ENCODE data around the gene ETFB.

The ETFB gene

DNA sequence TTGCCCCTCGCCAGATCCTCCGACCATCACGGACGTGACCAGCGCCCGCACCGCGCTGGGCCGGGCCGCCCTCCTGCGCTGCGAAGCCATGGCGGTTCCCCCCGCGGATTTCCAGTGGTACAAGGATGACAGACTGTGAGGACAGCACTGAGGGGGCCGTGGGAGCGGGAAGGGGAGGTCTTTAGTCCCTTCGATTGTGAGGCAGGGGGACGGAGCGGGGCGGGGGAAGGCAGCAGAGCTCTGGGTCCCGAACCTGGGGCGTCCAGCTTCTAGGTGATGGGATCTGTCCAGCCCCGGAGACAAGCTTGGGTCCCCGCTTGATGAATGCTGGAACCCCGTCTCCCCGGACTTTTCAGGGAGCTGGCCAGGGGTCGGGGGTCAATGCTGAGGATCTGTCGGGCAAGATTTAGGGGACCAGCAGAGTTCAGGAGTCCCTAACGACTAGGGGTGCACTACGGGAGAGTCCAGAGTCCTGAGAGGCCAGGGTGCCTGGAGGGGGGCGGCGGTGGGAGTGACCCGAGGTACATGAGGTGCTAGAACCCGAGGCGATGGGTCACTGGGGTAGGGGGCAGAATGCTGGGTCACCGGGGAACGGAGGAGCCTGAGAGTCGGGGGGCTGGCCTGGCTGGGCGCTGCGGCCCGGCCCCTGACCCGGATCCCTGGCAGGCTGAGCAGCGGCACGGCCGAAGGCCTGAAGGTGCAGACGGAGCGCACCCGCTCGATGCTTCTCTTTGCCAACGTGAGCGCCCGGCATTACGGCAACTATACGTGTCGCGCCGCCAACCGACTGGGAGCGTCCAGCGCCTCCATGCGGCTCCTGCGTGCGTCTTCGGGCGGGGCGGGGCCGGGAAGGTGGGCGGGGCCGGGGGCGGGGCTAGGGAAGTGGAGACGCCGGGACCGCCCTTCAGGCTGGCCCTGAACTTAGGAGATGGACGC is 38.9 kb downstream of the ETFB start:
- no peak for DNase-seq

DNA sequence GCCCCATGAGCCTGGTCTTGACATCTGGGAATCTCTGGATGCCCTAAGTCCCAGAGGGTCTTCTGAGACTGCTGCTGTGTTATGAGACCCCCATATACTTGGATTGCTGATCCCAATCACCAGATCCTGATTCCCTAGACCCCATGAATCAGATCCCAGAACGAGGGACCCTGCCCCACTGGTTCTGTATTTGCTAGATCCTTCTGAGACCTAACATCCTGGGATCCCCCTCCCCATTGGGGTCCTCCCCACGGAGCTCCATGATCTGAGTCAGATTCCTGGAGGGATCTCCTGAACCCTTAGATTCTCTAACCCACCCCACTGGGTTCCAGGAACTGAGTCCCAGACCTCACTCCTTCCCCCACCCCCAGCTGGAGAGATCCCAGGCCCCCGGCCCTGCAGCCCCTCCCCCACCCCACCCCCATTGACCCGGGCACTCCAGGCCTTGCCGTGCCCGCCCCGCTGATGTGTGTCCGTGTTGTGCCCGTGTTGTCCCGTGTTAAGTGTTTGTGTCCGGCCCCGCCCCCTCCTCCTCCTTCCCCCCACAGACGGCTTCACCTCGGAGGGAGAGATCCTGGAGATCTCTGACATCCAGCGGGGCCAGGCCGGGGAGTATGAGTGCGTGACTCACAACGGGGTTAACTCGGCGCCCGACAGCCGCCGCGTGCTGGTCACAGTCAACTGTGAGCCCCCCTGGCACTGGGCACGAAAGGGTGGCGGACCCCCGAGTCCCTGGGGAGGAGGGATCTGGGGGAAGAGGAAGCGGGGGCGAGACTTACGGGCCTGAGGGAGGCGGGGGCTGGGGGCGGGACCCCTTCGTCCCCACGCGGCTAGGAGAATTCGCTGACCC is 39.7 kb downstream of the ETFB start:
- DNase-seq = no peak

DNA sequence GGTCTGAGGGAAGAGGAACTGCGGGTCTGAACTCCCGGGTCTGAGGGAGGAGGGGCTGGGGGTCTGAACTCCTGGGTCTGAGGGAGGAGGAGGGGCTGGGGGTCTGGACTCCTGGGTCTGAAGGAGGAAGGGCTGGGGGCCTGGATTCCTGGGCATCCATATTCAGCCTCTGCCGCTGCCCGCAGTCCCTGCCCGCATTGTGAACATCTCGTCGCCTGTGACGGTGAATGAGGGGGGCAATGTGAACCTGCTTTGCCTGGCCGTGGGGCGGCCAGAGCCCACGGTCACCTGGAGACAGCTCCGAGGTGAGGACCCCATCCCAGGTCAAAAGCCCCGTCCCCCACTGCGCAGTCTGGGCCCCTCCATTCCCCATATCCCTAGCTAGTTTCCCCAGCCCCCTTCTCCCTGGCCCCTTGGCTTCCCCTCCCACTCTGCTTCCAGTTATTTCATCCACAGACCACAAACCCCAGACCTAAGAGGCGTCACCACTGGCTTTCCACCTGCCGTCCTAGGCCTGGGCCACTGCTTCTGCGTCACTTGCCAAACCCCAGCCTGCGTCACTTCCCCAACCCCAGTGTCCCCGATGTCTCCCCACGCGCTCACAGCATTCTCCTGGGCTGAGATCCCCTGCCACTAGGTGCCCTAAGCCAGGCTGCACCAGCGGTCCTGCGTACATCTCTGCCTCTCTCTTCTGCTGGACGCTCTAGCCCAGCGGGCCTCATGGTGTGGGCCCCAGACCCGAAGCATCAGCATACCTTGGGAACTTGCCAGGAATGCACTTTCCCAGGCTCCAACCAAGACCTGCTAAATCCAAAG is 40.8 kb downstream of the ETFB start:
- no peak for DNase-seq

DNA sequence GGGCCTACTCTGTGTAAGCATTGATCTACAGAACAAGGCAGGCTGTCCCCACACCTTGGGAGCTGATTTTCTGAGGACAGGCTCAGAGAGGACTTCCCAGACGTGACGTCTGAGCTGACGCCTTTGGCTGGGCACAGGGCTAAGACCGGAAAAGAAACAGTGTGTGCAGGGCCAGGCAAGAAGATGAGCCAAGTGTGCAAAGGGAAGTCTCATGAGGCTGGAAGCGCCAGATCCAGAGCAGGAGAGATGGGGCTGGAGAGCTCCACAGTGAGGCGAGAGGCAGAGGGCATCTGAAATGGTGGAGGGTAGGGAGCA is 42.1 kb downstream of the ETFB start:
- DNase-seq = no peak

DNA sequence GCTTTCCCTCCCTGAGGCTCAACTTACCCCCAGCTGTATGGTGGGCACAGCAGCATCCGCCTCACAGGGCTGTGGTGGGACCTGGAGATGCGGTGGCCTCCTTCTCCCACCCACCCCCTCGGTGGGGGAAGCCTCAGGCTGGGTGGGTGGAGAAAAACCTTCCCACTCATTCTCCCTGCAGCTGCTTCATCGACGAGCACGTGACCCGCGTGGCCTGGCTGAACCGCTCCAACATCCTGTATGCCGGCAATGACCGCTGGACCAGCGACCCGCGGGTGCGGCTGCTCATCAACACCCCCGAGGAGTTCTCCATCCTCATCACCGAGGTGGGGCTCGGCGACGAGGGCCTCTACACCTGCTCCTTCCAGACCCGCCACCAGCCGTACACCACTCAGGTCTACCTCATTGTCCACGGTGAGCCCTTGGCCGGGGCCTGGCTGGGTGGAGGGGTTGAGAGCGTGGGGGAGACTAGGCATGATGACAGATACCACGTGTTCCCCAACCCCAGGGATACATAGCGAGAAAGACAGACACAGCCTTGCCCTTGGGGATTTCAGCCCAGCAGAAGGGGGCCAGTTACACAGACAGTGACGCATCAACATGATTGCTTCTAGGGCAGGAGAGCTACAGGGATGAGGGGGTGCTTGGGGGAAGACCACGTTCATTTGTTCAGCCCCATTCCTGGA is 42.6 kb downstream of the ETFB start:
- DNase-seq = no peak

DNA sequence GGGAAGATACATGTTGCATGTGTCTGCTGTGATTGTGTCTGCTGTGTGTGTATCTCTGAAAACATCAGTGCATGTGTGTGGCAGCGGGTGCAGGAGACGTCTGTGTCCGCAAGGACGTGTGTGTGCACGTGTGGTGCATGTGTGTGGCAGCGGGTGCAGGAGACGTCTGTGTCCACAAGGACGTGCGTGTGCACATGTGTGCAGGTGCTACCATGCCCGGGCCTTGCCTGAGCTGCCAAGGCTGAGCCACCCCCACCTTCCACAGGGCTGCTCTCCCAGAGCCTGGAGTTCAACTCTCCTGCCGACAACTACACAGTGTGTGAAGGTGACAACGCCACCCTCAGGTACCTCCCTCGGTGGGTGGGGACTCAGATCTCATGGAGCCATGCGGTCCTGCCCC is 44.4 kb downstream of the ETFB start:
- no peak for DNase-seq

DNA sequence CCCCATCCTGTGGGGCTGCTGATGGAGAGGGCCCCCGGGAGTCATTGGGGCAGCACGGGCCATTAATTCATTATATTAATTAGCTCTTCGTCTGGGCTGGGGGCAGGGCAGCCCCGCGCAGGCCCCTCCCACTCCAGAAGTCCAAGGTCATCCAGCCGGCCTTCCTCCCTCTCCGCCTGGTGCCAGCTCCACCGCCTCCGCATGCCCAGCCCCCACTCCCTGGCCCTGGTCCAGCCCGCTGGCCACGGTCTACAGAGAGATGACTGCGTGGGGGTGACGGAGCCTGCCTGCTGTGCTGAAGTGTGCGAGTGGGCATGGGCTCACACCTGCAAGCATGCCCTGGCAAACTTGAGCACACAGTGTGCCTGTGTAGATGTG is 45.9 kb downstream of the ETFB start:
- DNase-seq = no peak

DNA sequence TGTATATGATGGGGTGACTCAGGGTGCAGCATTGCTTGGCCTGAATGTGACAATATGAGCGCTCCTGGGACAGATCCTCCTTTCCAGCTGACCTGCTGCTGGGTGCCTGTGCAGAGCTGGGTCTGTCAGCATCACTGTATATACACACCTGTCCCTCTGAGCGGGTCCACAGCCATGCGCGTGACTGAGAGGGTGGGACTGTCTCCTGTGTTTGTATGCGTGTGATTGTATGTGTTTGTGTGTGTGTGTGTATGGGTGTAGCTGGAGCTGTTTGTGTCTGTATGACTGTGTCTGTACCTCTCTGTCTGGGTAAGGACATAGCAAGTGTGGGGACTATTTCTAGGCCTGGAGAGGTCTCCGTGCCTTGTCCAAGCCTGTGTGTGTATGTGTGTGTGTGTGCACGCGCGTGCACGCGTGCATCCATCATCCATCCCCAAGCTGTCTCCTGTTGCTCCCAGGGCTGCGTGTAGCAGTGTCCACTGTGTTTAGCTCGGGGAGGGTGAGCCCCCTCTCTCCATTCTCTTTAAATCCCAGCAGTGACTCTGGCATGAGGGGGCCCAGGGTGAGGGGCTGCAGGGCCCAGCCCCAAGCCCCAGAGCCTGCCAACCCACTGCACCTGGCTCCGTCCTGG is 46.4 kb downstream of the ETFB start:
- DNase-seq = no peak

DNA sequence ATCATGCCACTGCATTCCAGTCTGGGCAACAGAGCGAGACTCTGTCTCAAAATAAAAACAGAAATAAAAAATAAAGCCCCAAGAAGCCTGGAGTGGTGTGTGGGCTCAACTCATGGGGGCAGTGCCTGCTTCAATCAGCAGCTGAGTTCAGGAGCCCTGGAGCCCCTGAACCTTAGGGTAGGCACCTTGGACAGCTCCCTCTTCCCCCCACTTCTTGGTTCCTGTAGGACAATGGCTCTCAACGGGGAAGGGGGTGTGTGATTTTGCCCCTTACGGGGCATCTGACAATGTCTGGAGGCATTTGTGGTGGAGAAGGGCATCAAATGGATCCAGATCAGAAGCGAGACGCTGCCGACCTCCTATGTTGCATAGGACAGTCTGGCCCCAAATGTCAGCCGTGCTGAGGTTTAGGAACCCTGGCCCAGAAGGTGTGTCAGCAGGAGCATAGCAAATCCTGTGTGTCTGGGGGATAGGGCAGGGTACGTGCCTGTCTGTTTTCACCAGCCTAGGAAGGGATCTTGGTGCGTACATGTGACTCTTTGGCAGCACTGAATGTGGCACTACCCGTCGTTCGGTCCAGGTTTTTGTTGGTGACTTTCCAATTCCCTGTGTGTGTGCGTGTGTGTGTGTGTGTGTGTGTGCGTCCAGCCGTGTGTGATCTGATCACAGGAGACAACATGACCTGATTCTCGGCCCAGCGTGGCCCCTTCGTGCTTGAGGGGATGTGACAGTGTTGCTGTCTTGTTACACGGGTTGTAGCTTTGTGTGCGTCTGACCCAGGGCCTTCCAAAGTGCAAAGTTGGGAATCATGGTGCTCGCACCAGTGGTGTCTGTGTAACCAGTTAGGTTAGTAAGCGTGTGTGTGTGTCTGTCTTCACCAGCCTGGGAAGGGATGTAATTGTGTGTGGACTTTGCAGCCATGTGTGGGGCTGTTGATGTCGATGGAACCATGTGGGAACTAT is 47.2 kb downstream of the ETFB start:
- DNase-seq = no peak

DNA sequence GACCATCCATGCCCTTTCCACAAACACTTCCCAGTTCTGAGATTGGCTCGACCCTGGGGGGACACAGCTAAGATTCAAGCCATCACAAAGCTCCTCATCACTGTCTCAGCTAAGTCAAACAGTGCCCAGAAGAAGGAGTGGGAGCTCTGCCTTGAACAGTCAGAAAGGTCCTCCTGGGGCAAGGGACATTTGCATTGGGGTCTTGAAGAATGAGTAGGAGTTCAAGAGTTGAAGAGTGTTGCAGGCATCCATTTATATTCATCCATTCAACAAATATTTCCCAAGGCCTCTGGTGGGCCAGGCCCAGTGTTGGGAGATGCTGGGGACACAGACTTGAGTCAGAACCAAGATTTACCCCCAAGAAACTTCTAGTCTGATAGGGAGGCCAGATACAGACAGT is 48.2 kb downstream of the ETFB start:
- DNase-seq = no peak

DNA sequence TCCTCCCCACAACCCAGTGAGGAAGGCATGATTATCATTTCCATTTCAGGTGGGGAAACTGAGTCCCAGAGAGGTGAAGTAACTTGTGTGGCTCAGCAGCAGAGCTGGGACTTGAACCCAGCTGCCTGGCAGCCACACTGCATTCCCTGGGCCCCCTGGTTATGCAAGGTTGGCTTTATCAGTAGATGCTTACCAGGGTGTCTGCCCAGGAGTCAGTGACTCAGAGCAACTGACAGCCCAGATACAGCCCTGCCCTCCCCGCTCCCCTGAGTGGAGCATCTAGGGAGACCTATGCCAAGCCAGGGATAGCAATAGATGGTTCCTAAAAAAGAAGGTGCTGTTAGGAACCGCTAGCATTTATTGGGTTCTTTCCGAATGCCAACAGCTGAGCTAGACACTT is 48.8 kb downstream of the ETFB start:
- DNase-seq = no peak

DNA sequence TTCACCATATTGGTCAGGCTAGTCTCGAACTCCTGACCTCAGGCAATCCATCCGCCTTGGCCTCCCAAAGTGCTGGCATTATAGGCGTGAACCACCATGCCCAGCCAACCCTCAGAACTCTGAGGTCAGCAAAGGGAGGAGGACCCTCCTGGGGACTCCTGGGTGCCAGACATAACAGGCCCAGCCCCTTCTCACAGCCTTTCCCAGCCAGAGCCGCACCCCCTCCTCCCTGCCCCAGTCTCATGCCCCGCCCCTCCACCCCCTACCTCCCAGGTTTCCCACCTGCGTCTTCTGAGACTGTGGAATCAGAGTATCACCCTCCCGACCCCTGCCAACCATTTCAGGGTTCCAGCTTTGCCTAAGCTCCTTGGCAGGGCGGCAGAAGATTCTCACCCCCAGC is 49.5 kb downstream of the ETFB start:
- no peak for DNase-seq

DNA sequence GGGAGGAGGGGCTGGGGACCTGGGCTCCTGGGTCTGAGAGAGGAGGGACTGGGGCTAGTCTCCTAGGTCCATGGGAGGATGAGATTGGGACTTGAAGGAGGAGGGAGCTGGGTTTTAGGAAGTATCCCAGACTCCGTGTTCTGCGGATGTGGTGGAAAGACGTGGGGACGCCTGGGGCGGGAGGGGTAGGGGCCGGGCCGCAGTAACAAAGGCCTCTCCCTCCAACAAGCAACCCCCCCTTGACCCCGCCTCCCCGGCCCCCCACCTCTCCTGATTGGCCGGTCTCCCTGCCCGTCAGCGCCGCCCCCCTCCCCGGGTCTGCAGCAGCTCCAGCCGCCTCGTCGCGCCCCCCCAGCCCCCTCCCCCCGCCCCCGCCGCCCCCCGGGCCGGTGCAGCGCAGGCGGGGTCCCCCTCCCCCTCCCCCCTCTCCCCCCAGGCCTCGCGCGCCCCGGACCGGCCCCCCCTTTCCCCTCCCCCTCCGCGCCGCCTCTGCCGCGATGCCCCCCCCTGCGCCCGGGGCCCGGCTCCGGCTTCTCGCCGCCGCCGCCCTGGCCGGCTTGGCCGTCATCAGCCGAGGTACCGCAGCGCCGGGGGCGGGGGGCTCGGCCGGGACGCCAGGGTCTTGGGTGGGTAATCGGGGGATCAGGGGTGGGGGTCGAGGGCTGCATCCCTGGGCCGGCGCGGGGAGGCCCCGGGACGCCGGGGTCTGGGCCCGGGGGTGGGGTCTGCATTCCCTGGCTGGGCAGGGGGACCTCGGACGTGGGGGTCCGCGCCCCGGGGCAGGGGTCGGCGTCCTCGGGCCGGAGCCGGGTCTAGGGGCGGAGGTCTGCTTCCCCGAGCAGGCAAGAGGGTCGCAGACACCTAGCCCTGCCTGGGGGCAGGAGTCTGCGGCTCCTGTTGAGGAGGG is 54.6 kb downstream of the ETFB start, which contains the start of gene IGLON5:
Gene IGLON5 (plus strand): TSS at position 294 of the 907 bp plus-strand sequence. CDS start 204 bp downstream, at position 498.
- no peak for DNase-seq

DNA sequence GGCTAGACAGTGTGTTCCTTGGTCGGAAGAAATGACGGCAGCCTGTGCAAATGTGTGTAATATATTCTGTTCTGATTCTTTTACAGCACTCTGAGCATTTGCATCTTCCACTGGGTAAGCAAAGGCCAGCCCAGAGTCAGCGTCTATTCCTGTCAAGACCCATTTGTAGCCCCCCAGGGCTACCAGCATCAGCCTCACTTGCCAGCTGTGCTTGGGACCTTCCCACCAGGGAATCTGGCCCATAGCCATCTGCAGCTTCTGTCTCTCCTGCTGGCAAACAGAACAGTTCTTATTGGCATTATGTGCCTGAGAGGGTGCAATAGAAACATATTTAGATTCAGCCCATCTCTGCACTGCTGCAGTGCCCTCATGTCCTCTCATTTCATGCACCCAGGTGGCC is 60.7 kb downstream of the ETFB start:
- DNase-seq = no peak

DNA sequence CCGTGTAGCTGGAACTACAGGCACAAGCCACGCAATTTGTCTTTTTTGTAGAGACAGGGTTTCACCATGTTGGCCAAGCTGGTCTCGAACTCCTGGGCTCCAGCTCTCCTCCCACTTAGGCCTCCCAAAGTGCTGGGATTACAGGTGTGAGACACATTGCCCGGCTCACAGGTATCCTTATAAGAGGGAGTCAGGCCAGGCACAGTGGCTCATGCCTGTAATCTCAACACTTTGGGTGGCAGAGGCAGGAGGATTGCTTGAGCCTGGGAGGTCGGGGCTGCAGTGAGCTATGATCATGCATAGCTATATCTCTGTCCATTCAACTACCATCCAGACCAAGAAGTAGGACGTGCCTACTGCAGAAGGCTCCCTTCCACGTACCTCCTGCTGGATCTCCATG is 64.9 kb downstream of the ETFB start:
- DNase-seq = no peak

DNA sequence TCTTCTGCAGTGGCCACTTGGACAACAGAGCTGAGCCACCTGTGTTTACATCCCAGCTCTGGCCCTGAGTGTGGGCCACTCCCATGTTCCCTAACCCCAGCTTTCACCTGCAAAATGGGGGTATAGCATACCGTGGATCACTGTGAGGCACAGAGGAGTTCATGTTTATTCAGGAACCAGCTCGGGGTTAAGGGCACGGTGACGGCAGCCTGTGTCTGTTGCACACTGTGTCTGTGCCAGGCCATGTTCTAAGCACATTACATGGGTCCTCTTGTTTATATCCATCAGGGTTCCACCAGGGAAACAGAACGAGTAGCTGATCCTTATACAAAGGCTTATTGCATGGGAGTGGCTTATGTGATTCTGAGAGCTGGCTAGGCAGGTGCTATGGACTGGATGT is 68.8 kb downstream of the ETFB start:
- DNase-seq = no peak

DNA sequence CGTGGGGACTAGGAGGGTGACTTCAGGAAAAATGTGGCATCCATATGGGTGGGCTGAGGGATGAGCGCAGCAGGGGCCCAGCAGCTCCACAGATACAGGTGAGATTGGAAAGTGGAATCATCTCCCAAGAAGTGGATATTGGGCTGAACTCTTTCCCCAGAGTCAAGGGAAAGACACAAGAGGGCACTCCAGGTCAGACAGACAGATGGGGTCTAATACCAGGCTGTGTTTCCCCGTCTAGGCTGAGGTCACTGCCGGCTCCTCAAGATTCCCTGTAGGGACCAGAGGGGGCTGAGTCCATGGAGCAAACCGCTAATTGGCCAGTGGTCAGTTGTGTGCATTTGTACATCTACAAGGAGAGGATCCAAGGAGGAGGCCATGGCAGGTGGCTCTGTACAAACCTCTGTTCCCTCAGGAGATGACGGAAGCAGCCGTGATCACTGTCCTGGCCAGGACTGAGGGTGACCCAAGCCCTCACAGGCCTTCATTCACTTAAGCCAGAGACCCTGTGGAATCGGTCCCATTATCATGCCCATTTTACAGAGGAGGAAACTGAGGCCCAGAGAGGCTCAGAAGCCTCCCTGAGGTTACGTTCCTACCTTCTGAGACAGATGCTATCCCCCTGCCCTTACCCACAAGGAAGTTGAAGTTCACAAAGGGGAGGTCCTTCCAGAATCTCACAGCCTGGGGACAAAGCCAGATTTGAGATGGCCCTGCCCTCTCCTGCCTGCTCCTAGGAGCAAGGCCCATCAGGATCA is 69.7 kb downstream of the ETFB start:
- no peak for DNase-seq

DNA sequence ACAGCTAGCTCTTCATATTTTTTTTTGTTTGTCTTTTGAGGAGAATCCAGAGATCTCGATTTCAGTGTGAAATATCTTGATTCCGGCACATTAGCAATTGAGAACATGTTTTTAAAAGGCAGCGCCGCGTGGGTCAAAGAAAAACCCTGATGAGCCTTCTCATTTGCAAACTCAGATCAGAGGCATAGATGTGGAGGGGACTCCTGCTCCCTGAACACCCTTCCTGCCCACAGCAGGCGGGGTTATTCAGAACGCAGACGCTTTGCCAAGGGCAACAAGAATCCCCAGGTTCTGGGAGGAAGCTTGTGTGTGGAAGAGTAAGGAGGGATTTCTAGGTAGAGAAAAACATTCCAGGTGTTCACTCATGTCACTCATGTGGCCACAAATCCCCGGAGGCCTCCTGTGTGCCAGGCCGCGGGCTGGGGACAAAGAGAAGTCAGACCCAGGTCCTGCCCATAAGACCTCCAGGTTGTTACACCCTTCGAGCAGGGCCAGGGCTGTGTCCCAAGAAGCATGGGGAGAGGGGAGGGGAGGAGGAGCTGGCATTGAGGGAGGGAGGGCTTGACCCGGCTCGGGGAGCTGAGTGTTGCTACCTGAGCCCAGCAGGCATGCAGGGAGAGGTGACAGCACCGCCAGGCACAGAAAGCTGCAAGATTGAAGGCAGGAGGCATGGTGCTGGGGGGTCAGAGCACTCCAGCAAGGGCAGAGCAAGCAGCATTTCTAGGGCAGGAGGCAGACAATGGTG is 70.6 kb downstream of the ETFB start:
- no peak for DNase-seq

All from T1000 (cell line).